A673 (cell line): ENCODE results near the gene JMJD8. TPM values are rescaled to one million over a fixed set of nuclear protein-coding genes. Genes with fewer than 3 reads are reported as not detected.
A peak's percentile ranks its signal among the peaks of the same experiment; 100 is the strongest.

Source experiments
- BruUV-seq: library from RNA; stranded (reverse); fragments of 400-500 nt; replicated peaks from 2 replicates; lab custom pipeline; 2021; lab: Mats Ljungman, UMichigan
- CTCF ChIA-PET: fragments of 300-600 bp; sonication (Branson Sonifier 250); formaldehyde crosslinking; loops from one replicate; lab custom pipeline; 2022; ENCODE audit warnings: antibody characterized with exemption; lab: Charles Lee
- POLR2A ChIA-PET: fragments of 300-600 bp; sonication (Branson Sonifier 250); formaldehyde crosslinking; loops from one replicate; lab custom pipeline; 2022; ENCODE audit warnings: antibody characterized with exemption; ENCODE audit not compliant: low non-redundant PET; lab: Charles Lee
- DNase-seq: peaks from one replicate; pipeline ENCODE4 v3.0.0-alpha.2; 2015; ENCODE audit warnings: low spot score
- H3K27ac ChIP-seq: fragments of 200-600 bp; sonication (generic); 2 replicates; pipeline ENCODE4 v1.5.1; 2016; ENCODE audit warnings: mixed run types, low read depth, mild to moderate bottlenecking, mixed read lengths, antibody characterized with exemption, low read length; ENCODE audit not compliant: poor library complexity, severe bottlenecking
- H3K27me3 ChIP-seq: fragments of 200-600 bp; sonication (generic); replicated peaks from 2 replicates; pipeline ENCODE4 v1.6.1; 2017; ENCODE audit warnings: mixed run types, low read depth, mild to moderate bottlenecking, mixed read lengths, antibody characterized with exemption, low read length; ENCODE audit not compliant: insufficient read depth, poor library complexity
- H3K36me3 ChIP-seq: fragments of 200-600 bp; sonication (generic); 2 replicates; pipeline ENCODE4 v1.6.1; 2016; ENCODE audit warnings: mixed run types, mild to moderate bottlenecking, mixed read lengths, antibody characterized with exemption, low read length; ENCODE audit not compliant: insufficient read depth, poor library complexity, severe bottlenecking
- H3K4me1 ChIP-seq: fragments of 200-600 bp; sonication (generic); 2 replicates; pipeline ENCODE4 v1.6.1; 2017; ENCODE audit warnings: mixed run types, mild to moderate bottlenecking, mixed read lengths, antibody characterized with exemption, low read length; ENCODE audit not compliant: insufficient read depth, poor library complexity, severe bottlenecking
- H3K4me3 ChIP-seq: fragments of 200-600 bp; sonication (generic); 2 replicates; pipeline ENCODE4 v1.5.1; 2016; ENCODE audit warnings: low read depth, mixed run types, mild to moderate bottlenecking, mixed read lengths, low read length; ENCODE audit not compliant: poor library complexity, severe bottlenecking
- H3K9me3 ChIP-seq: fragments of 200-600 bp; sonication (generic); 2 replicates; pipeline ENCODE4 v1.6.1; 2016; ENCODE audit warnings: mixed run types, low read depth, mild to moderate bottlenecking, mixed read lengths, antibody characterized with exemption, low read length; ENCODE audit not compliant: poor library complexity, severe bottlenecking
- CTCF ChIP-seq: fragments of 300-800, 200-600 bp; sonication (generic); conservative IDR thresholded peaks from 2 replicates; pipeline ENCODE4 v1.5.1; 2017; ENCODE audit warnings: low read depth, mild to moderate bottlenecking, antibody characterized with exemption, low read length, moderate library complexity, mixed read lengths
- EZH2 ChIP-seq: fragments of 200-600 bp; sonication (generic); IDR thresholded peaks from 2 replicates; pipeline ENCODE4 v1.6.1; 2017; ENCODE audit warnings: borderline replicate concordance, low read depth, mild to moderate bottlenecking, mixed read lengths, antibody characterized with exemption, low read length; ENCODE audit not compliant: poor library complexity, severe bottlenecking
- intact Hi-C: fragments of 100-400 bp; cut with micrococcal nuclease; formaldehyde crosslinking; loops from one replicate; pipeline ENCODE4 v1.10.0; 2022; ENCODE audit not compliant: unreplicated experiment
- total RNA-seq: library from RNA; stranded (reverse); gene quantifications from 2 replicates; pipeline ENCODE4 v1.2.3, GENCODE V29; 2021

The JMJD8 gene
- total RNA-seq, 1 experiment from 2014 or later = 87.1 TPM

- intact Hi-C loops = no loop called here
Measured at GRCh38 chr16:667780-668518, 16.2 kb downstream of the JMJD8 start, which contains the start of gene RHOT2. RHOT2 (plus strand) TSS chr16:668132; CDS start chr16:668200, 68 bp downstream.

GRCh38 chr16:667113-667779 lies 16.9 kb downstream of the JMJD8 start:
- ChIA-PET CTCF (no interaction called here), POLR2A (no interaction called here)
- Histone ChIP-seq H3K9me3 (no peaks in the 10 kb centered on the region), H3K4me3 (no peak overlapping the region), H3K27ac (peak overlapping the region; percentile 94), H3K27me3 (no peaks in the 10 kb centered on the region), H3K4me1 (peaks cover 3% of the 10 kb centered on the region), H3K36me3 (peaks cover 31% of the 10 kb centered on the region)
- no TSS peak for BruUV-seq
- TF ChIP-seq EZH2 (no peak), CTCF (no peak)
- intact Hi-C loops = no loop called here
- DNase-seq = no peak

More at GRCh38 chr16:667780-668518, 16.2 kb downstream of the JMJD8 start, which contains the start of gene RHOT2:
- H3K4me1 ChIP-seq = peaks cover 3% of the 10 kb centered on the region
- peak within 1 kb of the TSS; percentile 99 for H3K4me3 ChIP-seq
- no TSS peak for BruUV-seq
- H3K9me3 ChIP-seq = no peaks in the 10 kb centered on the region
- POLR2A ChIA-PET = no interaction called here
- no peak for TF ChIP-seq EZH2
- peak; percentile 76 for TF ChIP-seq CTCF
- CTCF ChIA-PET = no interaction called here
- peaks cover 35% of the 10 kb centered on the region for H3K36me3 ChIP-seq
- peak within 1 kb of the TSS; percentile 94 for H3K27ac ChIP-seq
- peak; percentile 96 for DNase-seq
- H3K27me3 ChIP-seq = no peaks in the 10 kb centered on the region

- CTCF ChIA-PET = no interaction called here
- TF ChIP-seq EZH2 = no peak
- no peak for TF ChIP-seq CTCF
- intact Hi-C loops = no loop called here
- Histone ChIP-seq H3K4me1 (peaks cover 3% of the 10 kb centered on the region), H3K27me3 (no peaks in the 10 kb centered on the region), H3K4me3 (no peak overlapping the region), H3K9me3 (no peaks in the 10 kb centered on the region), H3K27ac (no peak overlapping the region), H3K36me3 (peaks cover 25% of the 10 kb centered on the region)
- no peak for DNase-seq
- no TSS peak for BruUV-seq
- POLR2A ChIA-PET = no interaction called here
Measured at GRCh38 chr16:666572-666971, 17.6 kb downstream of the JMJD8 start.
